ENCODE results near the gene GATA5.
A peak's percentile ranks its signal among the peaks of the same experiment; 100 is the strongest.
"Not testable (repeated sequence)": the region's sequence is repeated elsewhere in the genome, so short reads cannot be mapped to it uniquely, and the experiment has no call there.

GATA5 gene

GRCh38 chr20:62505337-62506045 lies 29.7 kb upstream of the GATA5 start:
- no peak for DNase-seq

DNA sequence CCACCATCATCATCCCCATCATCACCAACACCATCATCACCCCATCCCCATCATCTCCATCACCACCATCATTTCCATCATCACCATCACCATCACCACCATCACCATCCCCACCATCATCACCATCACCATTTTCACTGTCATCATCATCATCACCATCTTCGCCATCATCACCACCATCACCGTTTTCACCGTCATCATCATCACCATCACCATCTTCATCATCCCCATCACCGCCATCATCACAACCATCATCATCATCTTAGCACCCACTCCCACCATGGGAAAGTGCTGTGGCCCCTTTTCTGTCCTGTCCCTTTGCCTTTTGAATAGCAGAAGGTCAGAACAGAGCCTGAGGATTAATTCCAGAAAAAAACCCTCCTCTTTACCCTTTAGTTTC lies 28.5 kb upstream of the GATA5 start:
- no peak for DNase-seq

GRCh38 chr20:62503401-62504178 lies 27.8 kb upstream of the GATA5 start:
- no peak for DNase-seq

DNA sequence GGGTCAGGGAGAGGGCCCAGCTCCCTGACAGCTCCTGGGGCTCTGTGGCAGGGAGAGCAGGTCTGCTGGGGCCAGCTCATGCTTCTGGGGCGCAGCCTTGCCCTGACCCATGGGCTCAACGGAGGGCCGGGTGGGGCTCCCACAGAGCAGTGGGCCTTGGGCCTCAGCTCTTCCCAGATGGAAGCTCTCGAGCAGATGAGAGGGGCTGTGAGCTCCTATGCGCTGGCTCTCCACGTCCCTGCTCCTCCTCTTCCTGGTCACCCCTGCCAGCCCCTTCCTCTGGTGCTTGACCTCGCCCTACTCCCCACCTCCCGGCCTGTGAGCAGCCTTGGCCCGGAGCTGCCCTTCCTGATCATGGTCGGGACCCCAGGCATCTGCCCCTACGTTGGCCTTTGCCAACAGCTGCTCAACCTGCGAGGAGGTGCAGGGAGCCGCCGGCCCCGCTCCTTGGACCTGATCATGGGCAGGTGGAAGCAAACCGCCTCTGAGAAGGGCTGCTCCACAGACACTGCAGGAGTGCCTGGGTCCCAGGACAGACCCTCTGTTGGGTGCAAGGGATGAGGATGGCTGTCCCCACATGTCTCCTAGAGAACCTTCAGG lies 26.8 kb upstream of the GATA5 start:
- no peak for DNase-seq

DNA sequence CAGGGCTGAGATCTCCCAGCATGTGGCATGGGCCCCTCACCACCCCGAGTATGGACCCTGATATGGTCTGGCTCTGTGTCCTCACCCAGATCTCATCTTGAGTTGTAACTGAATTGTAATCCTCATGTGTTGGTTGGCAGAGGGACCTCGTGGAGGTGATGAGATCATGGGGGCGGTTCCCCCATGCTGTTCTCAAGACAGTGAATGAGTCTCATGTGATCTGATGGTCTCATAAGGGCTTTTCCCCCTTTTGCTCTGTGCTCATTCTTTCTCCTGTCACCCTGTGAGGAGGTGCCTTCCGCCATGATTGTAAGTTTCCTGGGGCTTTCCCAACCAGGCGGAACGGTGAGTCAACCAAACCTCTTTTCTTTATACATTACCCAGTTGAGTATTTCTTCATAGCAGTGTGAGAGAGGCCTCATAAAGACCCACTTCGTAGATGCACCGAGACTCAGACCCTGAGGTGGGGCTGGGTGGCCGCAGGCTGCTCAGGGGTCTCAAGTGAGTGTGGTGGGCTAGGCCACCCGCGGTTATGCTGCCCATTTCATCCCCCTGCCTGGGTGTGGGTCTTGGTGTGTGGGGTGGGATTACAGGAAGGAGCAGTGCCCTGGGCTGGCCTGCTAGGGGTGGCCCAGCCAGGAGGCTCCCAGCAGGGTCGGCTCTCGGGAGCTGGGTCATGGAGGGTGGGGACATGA lies 26.2 kb upstream of the GATA5 start:
- no peak for DNase-seq

DNA sequence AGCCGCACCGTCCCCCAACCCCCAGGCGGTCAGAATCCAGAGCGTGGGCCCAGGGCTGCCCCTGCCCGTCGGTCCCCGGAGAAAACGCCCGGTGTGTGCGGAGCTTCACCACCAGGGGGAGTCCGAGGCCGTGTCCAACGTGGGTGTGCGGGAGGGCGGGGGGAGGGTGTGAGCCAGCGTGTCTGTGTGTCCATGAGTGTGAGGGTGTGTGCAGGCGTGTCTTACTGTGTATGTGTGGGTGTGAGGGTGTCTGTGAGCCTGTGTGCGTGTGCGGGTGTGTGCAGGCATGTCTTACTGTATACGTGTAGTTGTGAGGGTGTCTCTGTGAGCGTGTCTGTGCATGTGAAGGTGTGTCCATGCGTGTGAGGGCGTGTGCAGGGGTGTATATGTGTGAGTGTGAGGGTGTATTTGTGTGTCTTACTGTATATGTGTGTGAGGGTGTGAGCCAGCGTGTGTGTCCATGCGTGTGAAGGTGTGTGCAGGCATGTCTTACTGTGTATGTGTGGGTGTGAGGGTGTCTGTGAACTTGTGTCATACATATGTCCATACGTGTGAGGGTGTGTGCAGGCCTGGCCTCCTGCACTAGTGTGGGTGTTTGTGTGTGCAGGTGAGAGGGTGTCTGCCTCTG lies 24.6 kb upstream of the GATA5 start:
- DNase-seq, result peak in 46 of 56 donors; percentile 6 to 75 (median 34)

DNA sequence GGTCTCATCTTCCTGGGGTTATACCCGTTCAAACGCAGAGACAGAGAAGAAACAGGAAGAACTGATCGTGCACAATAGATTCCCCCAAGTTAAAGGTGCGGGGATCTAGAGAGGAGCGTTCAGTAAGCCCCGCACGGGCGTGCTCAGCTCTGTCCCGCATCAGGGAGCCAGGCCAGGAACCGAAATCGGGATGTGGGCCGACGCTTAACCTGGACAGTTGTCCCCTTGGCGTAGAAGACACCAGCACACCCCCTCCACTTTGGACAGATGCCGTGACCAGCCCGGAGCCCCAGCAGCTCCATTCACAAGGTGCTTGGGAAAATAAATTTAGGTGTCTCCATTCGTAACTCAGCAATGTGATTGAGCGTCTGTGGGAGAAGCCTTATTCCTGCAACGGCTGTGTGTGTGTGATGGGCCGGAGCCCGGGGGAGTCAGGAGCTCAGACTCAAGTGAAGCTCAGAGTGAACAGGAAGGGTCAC lies 24.0 kb upstream of the GATA5 start:
- no peak for DNase-seq

- DNase-seq, result no peak
Observed at GRCh38 chr20:62498874-62499273, 23.1 kb upstream of the GATA5 start.

DNA sequence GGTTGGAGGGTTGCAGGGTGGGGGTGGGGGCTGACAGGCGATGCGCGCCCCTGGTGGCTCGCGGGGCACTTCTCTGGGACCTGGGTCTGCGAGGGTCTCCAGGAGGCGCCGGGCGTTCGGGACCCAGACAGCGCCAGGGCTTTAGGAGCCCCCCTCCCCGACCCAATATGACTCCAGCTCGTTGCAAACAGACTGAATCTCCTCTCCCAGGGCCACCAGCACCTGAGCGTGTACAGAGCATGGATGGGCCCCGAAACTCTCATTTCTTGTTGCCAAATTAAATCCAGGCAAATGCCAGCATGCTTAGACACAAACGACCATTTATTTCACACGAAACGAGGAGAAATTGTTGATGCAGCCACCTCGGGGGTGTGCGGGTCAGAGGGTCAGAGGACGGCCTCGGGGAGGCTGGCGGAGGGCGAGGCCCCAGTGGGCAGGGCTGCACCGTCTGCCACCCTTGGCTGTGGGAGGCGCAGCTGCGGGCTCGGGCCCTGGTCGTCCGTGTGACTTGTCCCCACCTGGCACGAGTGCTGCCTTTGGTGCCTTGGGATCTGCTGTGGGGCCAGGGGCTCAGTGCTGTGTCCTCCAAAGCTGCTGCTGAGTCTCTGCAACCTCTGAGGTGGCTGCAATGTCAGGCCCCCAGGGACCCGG lies 20.9 kb upstream of the GATA5 start:
- DNase-seq, result peak in 1 of 56 donors; percentile 14

DNA sequence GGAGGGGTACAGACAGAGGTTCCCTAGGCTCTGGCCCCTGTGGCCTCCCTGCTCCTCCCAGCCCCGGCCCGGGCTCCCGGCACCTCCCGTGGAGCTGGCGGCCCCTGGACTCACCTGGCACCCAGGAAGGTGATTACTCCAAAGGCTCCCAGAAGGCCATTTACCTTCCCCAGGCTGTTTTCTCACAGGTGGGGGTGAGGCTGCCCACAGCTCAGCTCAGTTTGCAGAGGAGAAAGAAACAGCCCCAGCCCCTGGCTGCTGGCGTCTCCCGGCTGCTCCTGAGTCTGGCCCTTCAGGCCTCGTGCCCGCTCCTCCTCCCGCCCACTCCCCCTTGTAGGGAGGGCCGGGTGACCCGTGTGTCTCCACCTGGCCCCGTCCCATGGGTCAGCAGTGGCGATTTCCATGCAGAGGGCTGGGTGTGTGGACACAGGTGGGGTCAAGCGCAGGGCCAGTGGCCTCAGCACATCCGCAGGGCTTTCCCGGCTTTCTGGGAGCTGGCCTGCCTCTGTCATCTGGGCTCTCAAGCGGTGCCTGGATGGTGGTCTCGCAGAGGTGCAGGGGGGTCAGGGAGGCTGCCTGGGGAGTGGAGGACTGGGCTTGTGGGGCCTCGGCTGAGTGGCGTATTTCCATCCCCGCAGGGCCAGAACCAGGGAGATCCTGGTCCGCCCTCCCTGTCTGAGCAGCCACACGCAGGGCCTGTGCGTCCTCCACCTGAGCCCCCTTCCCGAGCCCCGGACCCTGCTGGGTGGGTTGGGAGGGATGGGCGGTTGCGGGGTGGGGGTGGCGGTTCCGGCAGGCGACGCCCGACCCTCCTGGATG lies 20.2 kb upstream of the GATA5 start:
- no peak for DNase-seq

- DNase-seq, result no peak
Observed at GRCh38 chr20:62494980-62495748, 19.4 kb upstream of the GATA5 start.

GRCh38 chr20:62494537-62494936 lies 18.7 kb upstream of the GATA5 start:
- DNase-seq, result no peak

- DNase-seq, result no peak
Observed at GRCh38 chr20:62493886-62494285, 18.1 kb upstream of the GATA5 start.

DNA sequence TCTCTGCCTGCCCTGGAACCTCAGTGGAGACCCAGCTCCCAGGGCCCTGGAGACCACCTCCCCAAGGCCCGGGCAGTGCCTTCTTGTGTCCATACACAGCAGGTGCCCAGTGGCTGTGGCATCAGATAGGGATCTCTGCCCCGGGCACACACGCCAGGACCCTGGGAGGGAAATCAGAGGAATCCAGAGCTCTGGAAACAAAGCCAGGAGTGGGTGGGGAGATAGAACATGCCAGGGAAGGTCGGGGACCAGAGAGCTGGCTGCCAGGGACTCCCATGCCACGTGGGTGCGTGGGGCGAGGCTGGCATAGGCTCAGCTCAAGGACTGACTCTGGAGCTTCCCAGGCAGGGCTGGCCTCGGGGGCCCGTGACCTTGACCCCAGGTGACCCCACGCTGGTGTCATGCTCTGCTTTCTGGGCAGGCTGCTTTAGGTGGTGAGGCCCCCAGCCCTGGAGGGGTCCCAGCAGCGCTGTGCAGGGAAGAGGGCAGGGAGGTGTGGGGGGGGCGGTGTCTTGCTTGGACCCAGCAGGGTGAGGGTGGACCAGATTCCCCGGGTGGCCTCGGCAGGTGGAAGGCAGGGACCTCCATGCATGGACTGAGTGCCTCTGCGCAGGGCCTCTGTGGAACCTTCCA lies 17.6 kb upstream of the GATA5 start:
- no peak for DNase-seq

DNA sequence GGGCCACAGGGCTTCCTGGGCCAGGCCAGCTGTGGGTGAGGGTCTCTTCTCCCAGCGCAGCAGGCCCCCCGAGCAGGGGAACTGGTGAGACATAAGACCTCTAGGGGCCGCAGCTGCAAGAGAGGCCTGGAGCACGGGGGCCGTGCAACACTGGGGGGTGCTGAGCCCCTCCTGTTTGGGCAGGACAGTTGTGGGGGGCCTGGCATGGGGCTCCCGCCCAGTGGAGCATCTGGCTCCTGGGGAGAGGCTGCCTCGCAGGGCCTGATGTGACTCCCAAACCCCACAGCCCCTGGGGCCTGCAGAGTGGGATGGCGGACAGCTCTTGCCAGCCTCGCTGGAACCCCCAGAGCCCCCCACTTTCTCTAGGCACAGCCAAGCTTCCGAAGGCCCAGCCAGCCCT lies 16.9 kb upstream of the GATA5 start:
- DNase-seq, result no peak

- not testable (repeated sequence) for DNase-seq
Observed at GRCh38 chr20:62490783-62491182, 15.0 kb upstream of the GATA5 start.

GRCh38 chr20:62489932-62490263 lies 14.1 kb upstream of the GATA5 start:
- no peak for DNase-seq

DNA sequence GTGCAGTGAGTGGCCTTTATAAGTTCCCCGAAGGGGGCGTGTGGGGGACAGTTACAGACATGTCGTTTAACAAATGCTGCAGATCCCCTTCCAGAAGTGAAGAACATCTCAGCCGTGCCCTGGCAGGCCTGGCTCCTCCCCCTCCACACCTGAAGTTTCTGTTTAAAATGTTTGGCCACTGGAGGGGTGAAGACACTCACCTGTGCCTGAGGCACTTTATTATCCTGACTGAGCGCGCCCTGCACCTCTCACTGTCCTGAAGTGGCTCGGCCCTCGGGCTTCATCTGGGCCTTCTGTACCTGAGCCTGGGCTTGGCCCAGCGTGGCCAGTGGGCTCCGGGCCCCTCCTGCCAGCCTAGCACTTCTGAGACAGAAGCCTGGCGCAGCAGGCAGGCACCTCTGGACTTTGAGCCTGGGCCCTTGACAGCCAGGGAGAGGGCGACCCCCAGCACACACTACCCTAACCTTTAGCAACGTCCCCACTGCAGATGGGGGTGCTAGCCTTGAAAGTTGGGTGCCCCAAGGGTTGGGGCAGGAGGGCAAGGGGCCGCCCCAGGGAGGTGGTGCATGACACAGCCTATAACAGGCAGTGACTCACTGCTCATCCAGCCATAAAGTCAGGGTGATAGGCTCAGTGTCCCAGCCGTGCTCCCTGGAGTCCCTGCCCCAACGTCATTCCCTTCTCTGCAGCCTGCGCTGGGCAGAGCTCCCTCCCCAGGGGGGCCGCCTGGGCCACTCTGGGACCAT lies 13.6 kb upstream of the GATA5 start:
- DNase-seq, result no peak

All from amygdala (tissue), 56 donors.